ENCODE data around the gene SUN3. TPM values are rescaled to one million over a fixed set of nuclear protein-coding genes. Genes with fewer than 3 reads are reported as not detected.
"Not testable (repeated sequence)": the region's sequence is repeated elsewhere in the genome, so short reads cannot be mapped to it uniquely, and the experiment has no call there.

SUN3 gene
- total and polyA plus RNA-seq, 2 experiments from 2014 or later: 0.43 TPM; not detected in 1

GRCh38 chr7:47943676-47944474 is 85.0 kb downstream of the SUN3 start:
- Histone ChIP-seq H3K27ac (no peak overlapping the region), H3K4me1 (ENCODE audit: low read depth) (peaks cover 11% of the 10 kb centered on the region), H3K36me3 (no peaks in the 10 kb centered on the region), H3K4me3 (no peak overlapping the region), H3K27me3 (no peaks in the 10 kb centered on the region), H3K9me3 (ENCODE audit: low read depth) (no peaks in the 10 kb centered on the region)
- DNase-seq (ENCODE audit: low read depth in 1 of 2, low spot score in 1 of 2): no peak
- TF ChIP-seq CTCF (IDR thresholded peaks at IDR 0.05; ENCODE audit: low read depth, low read length): no peak

GRCh38 chr7:47942651-47943050 is 86.3 kb downstream of the SUN3 start:
- not testable (repeated sequence) for DNase-seq (ENCODE audit: low read depth in 1 of 2, low spot score in 1 of 2); H3K9me3 ChIP-seq (ENCODE audit: low read depth)

GRCh38 chr7:47942132-47942531 is 86.8 kb downstream of the SUN3 start:
- DNase-seq (ENCODE audit: low read depth in 1 of 2, low spot score in 1 of 2): peak in 1 of 2 donors; percentile 60
- Histone ChIP-seq H3K27me3 (no peaks in the 10 kb centered on the region), H3K36me3 (no peaks in the 10 kb centered on the region), H3K27ac (no peak overlapping the region), H3K9me3 (ENCODE audit: low read depth) (no peaks in the 10 kb centered on the region), H3K4me3 (no peak overlapping the region), H3K4me1 (ENCODE audit: low read depth) (peaks cover 11% of the 10 kb centered on the region)
- TF ChIP-seq CTCF (IDR thresholded peaks at IDR 0.05; ENCODE audit: low read depth, low read length): no peak

More at GRCh38 chr7:47942651-47943050, 86.3 kb downstream of the SUN3 start:
- not testable (repeated sequence) for H3K27ac ChIP-seq, H3K4me3 ChIP-seq, H3K27me3 ChIP-seq, H3K36me3 ChIP-seq
- H3K4me1 ChIP-seq (ENCODE audit: low read depth): peaks cover 11% of the 10 kb centered on the region

- Histone ChIP-seq H3K4me3 (no peak overlapping the region), H3K9me3 (ENCODE audit: low read depth) (no peaks in the 10 kb centered on the region), H3K4me1 (ENCODE audit: low read depth) (peaks cover 11% of the 10 kb centered on the region), H3K27me3 (no peaks in the 10 kb centered on the region), H3K36me3 (no peaks in the 10 kb centered on the region), H3K27ac (peak overlapping the region; percentile 71)
- peak in 1 of 2 donors; percentile 83 for DNase-seq (ENCODE audit: low read depth in 1 of 2, low spot score in 1 of 2)
- no peak for TF ChIP-seq CTCF (IDR thresholded peaks at IDR 0.05; ENCODE audit: low read depth, low read length)
Observed at GRCh38 chr7:47941136-47941844, 87.6 kb downstream of the SUN3 start.

- Histone ChIP-seq H3K4me1 (ENCODE audit: low read depth) (peaks cover 11% of the 10 kb centered on the region), H3K27ac (peak overlapping the region; percentile 71), H3K27me3 (no peaks in the 10 kb centered on the region), H3K9me3 (ENCODE audit: low read depth) (no peaks in the 10 kb centered on the region), H3K36me3 (no peaks in the 10 kb centered on the region), H3K4me3 (no peak overlapping the region)
- no peak for TF ChIP-seq CTCF (IDR thresholded peaks at IDR 0.05; ENCODE audit: low read depth, low read length)
- peak; percentile 36 to 63 for DNase-seq (ENCODE audit: low read depth in 1 of 2, low spot score in 1 of 2)
Observed at GRCh38 chr7:47940088-47941013, 88.6 kb downstream of the SUN3 start.
